Endothelial cell of umbilical vein (primary cell): ENCODE measurements around the gene HCN2. TPM values are rescaled to one million over a fixed set of nuclear protein-coding genes. Genes with fewer than 3 reads are reported as not detected.

Source experiments
- BruUV-seq: library from RNA; stranded (reverse); fragments of 400-500 nt; replicated peaks from 2 replicates; lab custom pipeline; 2021; lab: Mats Ljungman, UMichigan
- CTCF ChIA-PET: fragments of 300-600, 350-600 bp; sonication (Branson Sonifier 250); formaldehyde crosslinking; loops from one replicate; lab custom pipeline; 2021; ENCODE audit warnings: antibody characterized with exemption, inconsistent platforms; lab: Charles Lee
- POLR2A ChIA-PET: fragments of 300-600, 350-600 bp; sonication (Branson Sonifier 250); formaldehyde crosslinking; loops from one replicate; lab custom pipeline; 2021; ENCODE audit warnings: antibody characterized with exemption, inconsistent platforms; lab: Charles Lee
- DNase-seq: peaks from one replicate; pipeline ENCODE4 v3.0.0-alpha.2; 2011; ENCODE audit warnings: low read depth, low spot score
- FAIRE-seq: peaks from 2 replicates; lab custom pipeline; 2011; peaks lifted over from hg19 to GRCh38; lab: Jason Lieb, UNC
- H2AFZ ChIP-seq: 2 replicates; pipeline ENCODE4 v1.6.0; 2012; ENCODE audit warnings: low read depth, low read length, control low read depth, inconsistent platforms
- H3K27ac ChIP-seq: 2 replicates; pipeline ENCODE4 v1.5.1; 2011; ENCODE audit warnings: low read depth, mild to moderate bottlenecking, control low read depth, low read length, moderate library complexity; ENCODE audit not compliant: insufficient read depth
- H3K27me3 ChIP-seq, 2 experiments: 2 replicates each; pipeline versions ENCODE4 v1.6.0 to v1.6.1; 2011; ENCODE audit warnings: low read length in 2 of 2, mixed read lengths in 1 of 2; ENCODE audit not compliant: control insufficient read depth in 2 of 2, insufficient read depth in 2 of 2
- H3K36me3 ChIP-seq, 2 experiments: 2 replicates in 1 of 2; 3 replicates in 1 of 2; pipeline ENCODE4 v1.5.1; 2011; ENCODE audit warnings: low read length in 2 of 2, mild to moderate bottlenecking in 1 of 2, moderate library complexity in 1 of 2; ENCODE audit not compliant: control insufficient read depth in 2 of 2, insufficient read depth in 2 of 2; ENCODE audit errors: extremely low read depth in 1 of 2
- H3K4me1 ChIP-seq: 3 replicates; pipeline ENCODE4 v1.5.1; 2011; ENCODE audit warnings: mild to moderate bottlenecking, low read length; ENCODE audit not compliant: control insufficient read depth, insufficient read depth; ENCODE audit errors: extremely low read depth
- H3K4me2 ChIP-seq: 2 replicates; pipeline ENCODE4 v1.6.1; 2011; ENCODE audit warnings: low read length, control low read depth, mixed read lengths; ENCODE audit not compliant: insufficient read depth
- H3K4me3 ChIP-seq, 3 experiments: fragments of 200-600 bp in 1 of 3; sonication (generic), shearing (Covaris generic) in 1 of 3; replicated peaks in 1 of 3; 2 replicates each; pipeline ENCODE4 v1.5.1; 2011 to 2016; ENCODE audit warnings: control low read depth in 3 of 3, low read length in 3 of 3, mild to moderate bottlenecking in 2 of 3, inconsistent platforms in 1 of 3, low read depth in 1 of 3, moderate library complexity in 1 of 3; ENCODE audit not compliant: insufficient read depth in 1 of 3
- H3K79me2 ChIP-seq: 2 replicates; pipeline ENCODE4 v1.6.0; 2012; ENCODE audit warnings: low read length, inconsistent platforms; ENCODE audit not compliant: control insufficient read depth, insufficient read depth
- H3K9ac ChIP-seq: replicated peaks from 2 replicates; pipeline ENCODE3; 2011; ENCODE audit warnings: low read length, control low read depth; ENCODE audit not compliant: insufficient read depth; ENCODE audit errors: extremely low read depth
- H3K9me1 ChIP-seq: replicated peaks from 3 replicates; pipeline ENCODE4 v1.6.0; 2011; ENCODE audit warnings: mild to moderate bottlenecking, low read length; ENCODE audit not compliant: control insufficient read depth, insufficient read depth; ENCODE audit errors: extremely low read depth
- H3K9me3 ChIP-seq: replicated peaks from 2 replicates; pipeline ENCODE4 v1.5.1; 2012; ENCODE audit warnings: low read length, inconsistent platforms; ENCODE audit not compliant: control insufficient read depth, insufficient read depth
- H4K20me1 ChIP-seq: replicated peaks from 2 replicates; pipeline ENCODE3; 2011; ENCODE audit warnings: mild to moderate bottlenecking, low read length; ENCODE audit not compliant: control insufficient read depth, insufficient read depth; ENCODE audit errors: extremely low read depth
- EZH2 ChIP-seq: IDR thresholded peaks from 2 replicates; pipeline ENCODE4 v1.6.1; 2012; ENCODE audit warnings: borderline replicate concordance, low read depth, mild to moderate bottlenecking, moderate library complexity, low read length, inconsistent platforms; ENCODE audit not compliant: severe bottlenecking
- FOS ChIP-seq: IDR thresholded peaks from 2 replicates; pipeline ENCODE4 v1.6.1; 2011; ENCODE audit warnings: mild to moderate bottlenecking, low read length, moderate library complexity, borderline replicate concordance; ENCODE audit not compliant: insufficient read depth
- GATA2 ChIP-seq: IDR thresholded peaks from 2 replicates; pipeline ENCODE4 v1.7.0; 2011; ENCODE audit warnings: low read depth, mild to moderate bottlenecking, moderate library complexity, mixed read lengths, low read length; ENCODE audit not compliant: insufficient read length, insufficient read depth
- JUN ChIP-seq: IDR thresholded peaks from 2 replicates; pipeline ENCODE4 v1.6.1; 2011; ENCODE audit warnings: borderline replicate concordance, low read depth; ENCODE audit not compliant: insufficient read length, insufficient read depth
- MYC ChIP-seq: IDR thresholded peaks from one replicate; pipeline ENCODE4 v1.6.1; 2011; ENCODE audit warnings: mild to moderate bottlenecking, low read depth, low read length
- POLR2A ChIP-seq: IDR thresholded peaks from 2 replicates; pipeline ENCODE4 v1.6.1; 2012; ENCODE audit warnings: low read depth, mild to moderate bottlenecking, control low read depth, low read length
- POLR2AphosphoS5 ChIP-seq: IDR thresholded peaks from 2 replicates; pipeline ENCODE4 v1.6.1; 2012; ENCODE audit warnings: low read depth, mild to moderate bottlenecking, control low read depth, low read length, moderate library complexity; ENCODE audit not compliant: insufficient read depth
- dilution Hi-C: fragments of 300-500 bp; cut with MboI; formaldehyde crosslinking; loops from one replicate; pipeline ENCODE4 v1.15.0; 2019; ENCODE audit warnings: low sequenced_read_pairs; ENCODE audit not compliant: extremely low pct_ligation_motif_present
- intact Hi-C: fragments of 100-400 bp; cut with micrococcal nuclease; formaldehyde crosslinking; loops from one replicate; pipeline ENCODE4 v1.10.0; 2022
- polyA plus RNA-seq, 4 experiments: library from polyadenylated mRNA; depleted of rRNA in 3 of 4; stranded (reverse) in 3 of 4; unstranded in 1 of 4; fragments of >200 nt; gene quantifications; 2 replicates each; pipeline versions ENCODE4 v1.2.1 to v1.2.3, GENCODE V29; 2011 to 2012; ENCODE audit warnings: missing spikeins in 1 of 4
- total RNA-seq: library from RNA; stranded (reverse); gene quantifications from 2 replicates; pipeline ENCODE4 v1.2.3, GENCODE V29; 2021
- TF ChIP-seq, protein P1 (sequence below), 2 donors: IDR thresholded peaks; 1 replicate in 1 of 2; 2 replicates in 1 of 2; pipeline ENCODE4 v1.5.1; 2011; ENCODE audit warnings: low read length in 2 of 2, mild to moderate bottlenecking in 2 of 2, moderate library complexity in 2 of 2, control low read depth in 1 of 2, inconsistent platforms in 1 of 2, low read depth in 1 of 2; ENCODE audit not compliant: insufficient read depth in 1 of 2; ENCODE audit errors: extremely low read depth in 1 of 2
- TF ChIP-seq, protein P2 (sequence below): IDR thresholded peaks from 2 replicates; pipeline ENCODE4 v1.6.1; 2011; ENCODE audit not compliant: insufficient read depth, insufficient read length

The HCN2 gene
- total and polyA plus RNA-seq, 2 donors (not counting 3 experiments of a cell fraction or from before 2014, with no cell fraction given), result 0.18 to 0.53 TPM

- Histone ChIP-seq H3K36me3 (no peaks in the 10 kb centered on the region), H3K27ac (no peak overlapping the region), H3K9me3 (no peaks in the 10 kb centered on the region), H3K4me1 (no peaks in the 10 kb centered on the region), H3K9ac (no peak overlapping the region), H3K9me1 (no peaks in the 10 kb centered on the region), H2AFZ (no peak overlapping the region), H3K4me3 (no peak overlapping the region), H3K79me2 (no peaks in the 10 kb centered on the region), H4K20me1 (no peaks in the 10 kb centered on the region), H3K4me2 (no peak overlapping the region), H3K27me3 (peaks cover 0 to 1% of the 10 kb centered on the region in 2 experiments)
- FAIRE-seq (no peak), DNase-seq (no peak)
- dilution Hi-C loops (no loop called here), intact Hi-C loops (no loop called here)
- ChIA-PET POLR2A (no interaction called here), CTCF (interaction anchor here (1.4 kb wide), 1 partner anchor 12 kb away, joined by 6 read pairs; no protein-coding TSS in a partner anchor)
- BruUV-seq, result no TSS peak
- TF ChIP-seq POLR2AphosphoS5 (no peak), GATA2 (no peak), JUN (no peak), EZH2 (no peak), POLR2A (no peak), MYC (no peak), FOS (no peak)
- TF ChIP-seq, protein P1, sequence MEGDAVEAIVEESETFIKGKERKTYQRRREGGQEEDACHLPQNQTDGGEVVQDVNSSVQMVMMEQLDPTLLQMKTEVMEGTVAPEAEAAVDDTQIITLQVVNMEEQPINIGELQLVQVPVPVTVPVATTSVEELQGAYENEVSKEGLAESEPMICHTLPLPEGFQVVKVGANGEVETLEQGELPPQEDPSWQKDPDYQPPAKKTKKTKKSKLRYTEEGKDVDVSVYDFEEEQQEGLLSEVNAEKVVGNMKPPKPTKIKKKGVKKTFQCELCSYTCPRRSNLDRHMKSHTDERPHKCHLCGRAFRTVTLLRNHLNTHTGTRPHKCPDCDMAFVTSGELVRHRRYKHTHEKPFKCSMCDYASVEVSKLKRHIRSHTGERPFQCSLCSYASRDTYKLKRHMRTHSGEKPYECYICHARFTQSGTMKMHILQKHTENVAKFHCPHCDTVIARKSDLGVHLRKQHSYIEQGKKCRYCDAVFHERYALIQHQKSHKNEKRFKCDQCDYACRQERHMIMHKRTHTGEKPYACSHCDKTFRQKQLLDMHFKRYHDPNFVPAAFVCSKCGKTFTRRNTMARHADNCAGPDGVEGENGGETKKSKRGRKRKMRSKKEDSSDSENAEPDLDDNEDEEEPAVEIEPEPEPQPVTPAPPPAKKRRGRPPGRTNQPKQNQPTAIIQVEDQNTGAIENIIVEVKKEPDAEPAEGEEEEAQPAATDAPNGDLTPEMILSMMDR (IDR thresholded peaks at IDR 0.05; ENCODE audit: extremely low read depth in 1 of 2, insufficient read depth in 1 of 2, low read depth in 1 of 2, low read length in 2 of 2), result no peak
- TF ChIP-seq, protein P2, sequence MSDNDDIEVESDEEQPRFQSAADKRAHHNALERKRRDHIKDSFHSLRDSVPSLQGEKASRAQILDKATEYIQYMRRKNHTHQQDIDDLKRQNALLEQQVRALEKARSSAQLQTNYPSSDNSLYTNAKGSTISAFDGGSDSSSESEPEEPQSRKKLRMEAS, result no peak
Observed at GRCh38 chr19:596263-596655, 6.6 kb downstream of the HCN2 start.
